C4-2B (cell line): ENCODE measurements around the gene SORL1.

Experiments used
- CTCF ChIP-seq: fragments of 450-650 bp; conservative IDR thresholded peaks from 2 replicates; pipeline ENCODE4 v1.5.1; 2017; ENCODE audit warnings: mild to moderate bottlenecking
- ZFX ChIP-seq: fragments of 450-650 bp; IDR thresholded peaks from 2 replicates; pipeline ENCODE4 v1.6.1; 2017

GRCh38 chr11:121551463-121551862, 99.3 kb downstream of the SORL1 start:
- no peak for TF ChIP-seq CTCF
- TF ChIP-seq ZFX, result no peak
